AG04450 (cell line): ENCODE measurements around the gene TEX48. TPM values are rescaled to one million over a fixed set of nuclear protein-coding genes. Genes with fewer than 3 reads are reported as not detected.
A peak's percentile ranks its signal among the peaks of the same experiment; 100 is the strongest.

Source experiments
- CTCF ChIA-PET: fragments of 300-600, 350-600 bp; formaldehyde crosslinking; extraction: SDS; loops from one replicate; lab custom pipeline; 2022; ENCODE audit warnings: antibody characterized with exemption, inconsistent platforms; lab: Charles Lee
- POLR2A ChIA-PET: fragments of 350-600 bp; formaldehyde crosslinking; extraction: SDS; loops from one replicate; lab custom pipeline; 2021; ENCODE audit warnings: antibody characterized with exemption, inconsistent platforms; lab: Yijun Ruan, JAX
- DNase-seq: peaks from one replicate; pipeline ENCODE4 v3.0.0-alpha.2; 2011; ENCODE audit warnings: low read depth, low spot score
- H3K27ac ChIP-seq: one replicate; pipeline ENCODE4 v1.5.1; 2012; ENCODE audit warnings: low read depth, low read length, control low read depth
- H3K27me3 ChIP-seq: one replicate; pipeline ENCODE4 v1.6.0; 2012; ENCODE audit warnings: low read length; ENCODE audit not compliant: control insufficient read depth, insufficient read depth
- H3K4me3 ChIP-seq: 2 replicates; pipeline ENCODE4 v1.5.1; 2011; ENCODE audit warnings: mild to moderate bottlenecking, low read depth, low read length, control low read depth
- H3K9me3 ChIP-seq: 2 replicates; pipeline ENCODE4 v1.5.1; 2012; ENCODE audit warnings: low read length; ENCODE audit not compliant: control insufficient read depth, insufficient read depth
- polyA plus RNA-seq: library from polyadenylated mRNA; depleted of rRNA; stranded (reverse); fragments of >200 nt; gene quantifications from 2 replicates; pipeline ENCODE4 v1.2.3, GENCODE V29; 2011
- TF ChIP-seq, protein P1 (sequence below): IDR thresholded peaks from 2 replicates; pipeline ENCODE4 v1.5.1; 2011; ENCODE audit warnings: low read depth, low read length, control low read depth, inconsistent platforms

TEX48 gene
- polyA plus RNA-seq, 1 experiment: not detected

DNA sequence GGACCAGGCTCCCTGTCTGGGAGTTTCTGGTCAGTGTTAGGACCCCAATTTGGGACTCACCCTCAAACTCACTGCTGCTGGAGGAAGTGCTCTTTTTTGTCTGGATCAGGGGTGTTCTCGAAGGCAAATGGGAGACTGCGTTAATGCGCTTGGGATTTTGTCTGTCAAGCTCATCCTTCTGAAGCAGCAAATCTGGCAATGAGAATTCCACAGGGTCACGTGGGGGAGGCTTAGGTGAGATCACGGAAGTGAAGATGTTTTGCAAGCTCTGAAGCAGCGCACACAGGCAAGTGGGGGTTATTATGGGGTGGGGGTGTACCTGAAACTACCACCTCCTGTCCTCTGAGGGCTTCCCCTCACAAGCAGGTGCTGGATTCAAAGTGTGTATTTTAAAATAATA is 13.8 kb downstream of the TEX48 start:
- ChIA-PET CTCF (interaction anchor here (0.6 to 1.4 kb wide), 7 partner anchors 13 to 685 kb away, joined by 3 to 6 read pairs (median 3); no protein-coding TSS in a partner anchor), POLR2A (no interaction called here)
- Histone ChIP-seq H3K4me3 (no peak overlapping the region), H3K9me3 (no peaks in the 10 kb centered on the region), H3K27me3 (no peaks in the 10 kb centered on the region), H3K27ac (no peak overlapping the region)
- TF ChIP-seq, protein P1, sequence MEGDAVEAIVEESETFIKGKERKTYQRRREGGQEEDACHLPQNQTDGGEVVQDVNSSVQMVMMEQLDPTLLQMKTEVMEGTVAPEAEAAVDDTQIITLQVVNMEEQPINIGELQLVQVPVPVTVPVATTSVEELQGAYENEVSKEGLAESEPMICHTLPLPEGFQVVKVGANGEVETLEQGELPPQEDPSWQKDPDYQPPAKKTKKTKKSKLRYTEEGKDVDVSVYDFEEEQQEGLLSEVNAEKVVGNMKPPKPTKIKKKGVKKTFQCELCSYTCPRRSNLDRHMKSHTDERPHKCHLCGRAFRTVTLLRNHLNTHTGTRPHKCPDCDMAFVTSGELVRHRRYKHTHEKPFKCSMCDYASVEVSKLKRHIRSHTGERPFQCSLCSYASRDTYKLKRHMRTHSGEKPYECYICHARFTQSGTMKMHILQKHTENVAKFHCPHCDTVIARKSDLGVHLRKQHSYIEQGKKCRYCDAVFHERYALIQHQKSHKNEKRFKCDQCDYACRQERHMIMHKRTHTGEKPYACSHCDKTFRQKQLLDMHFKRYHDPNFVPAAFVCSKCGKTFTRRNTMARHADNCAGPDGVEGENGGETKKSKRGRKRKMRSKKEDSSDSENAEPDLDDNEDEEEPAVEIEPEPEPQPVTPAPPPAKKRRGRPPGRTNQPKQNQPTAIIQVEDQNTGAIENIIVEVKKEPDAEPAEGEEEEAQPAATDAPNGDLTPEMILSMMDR: no peak
- no peak for DNase-seq

DNA sequence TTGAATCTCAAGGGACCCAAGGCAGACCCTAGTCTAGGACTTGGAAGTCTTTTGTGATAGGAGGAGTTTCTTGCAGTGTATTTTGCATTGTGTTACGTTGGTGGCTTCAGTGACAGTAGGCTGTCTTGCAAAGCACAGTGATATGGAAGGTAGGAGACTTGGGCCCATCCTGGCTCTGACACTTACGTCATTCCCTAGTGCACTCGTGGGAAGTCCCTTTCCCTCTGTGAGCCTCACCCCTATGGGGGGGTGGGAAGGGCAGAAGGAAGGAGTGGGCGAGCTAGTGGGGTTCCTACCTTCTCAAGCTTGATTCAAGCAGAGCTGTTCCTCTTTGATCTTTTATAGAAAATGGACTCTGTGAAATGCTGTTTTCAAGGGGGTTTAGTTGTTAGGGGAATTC is 15.1 kb downstream of the TEX48 start:
- no peak for DNase-seq
- ChIA-PET POLR2A (no interaction called here), CTCF (interaction anchor here (1.0 to 6.4 kb wide), 3 partner anchors 14 to 240 kb away, joined by 3 to 33 read pairs (median 9); no protein-coding TSS in a partner anchor)
- Histone ChIP-seq H3K27me3 (peaks cover 2% of the 10 kb centered on the region), H3K27ac (no peak overlapping the region), H3K4me3 (no peak overlapping the region), H3K9me3 (no peaks in the 10 kb centered on the region)
- TF ChIP-seq, protein P1: no peak

DNA sequence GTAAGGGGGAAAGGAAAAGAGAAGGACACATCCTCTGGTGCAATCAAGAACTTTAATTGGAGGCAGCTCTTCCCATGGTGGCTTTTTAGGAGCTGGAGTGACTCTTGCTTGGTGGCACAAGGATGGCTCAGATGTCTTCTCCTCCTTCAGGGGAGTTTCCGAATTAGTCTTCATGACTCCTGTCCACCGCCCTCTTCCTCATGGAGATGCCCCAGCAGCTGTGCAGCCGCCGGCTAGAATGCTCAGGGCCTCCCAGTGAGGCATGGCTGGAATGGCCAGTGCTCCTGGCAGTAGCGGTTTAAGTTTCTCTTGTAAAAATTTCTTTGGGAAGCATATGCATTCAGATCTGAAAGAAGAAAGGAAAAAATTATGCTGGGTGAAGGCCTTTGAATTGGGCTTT is 15.6 kb downstream of the TEX48 start:
- CTCF ChIA-PET: interaction anchor here (1.7 to 6.4 kb wide), 3 partner anchors 14 to 241 kb away, joined by 9 to 33 read pairs (median 9); no protein-coding TSS in a partner anchor
- POLR2A ChIA-PET: no interaction called here
- TF ChIP-seq, protein P1: no peak

DNA sequence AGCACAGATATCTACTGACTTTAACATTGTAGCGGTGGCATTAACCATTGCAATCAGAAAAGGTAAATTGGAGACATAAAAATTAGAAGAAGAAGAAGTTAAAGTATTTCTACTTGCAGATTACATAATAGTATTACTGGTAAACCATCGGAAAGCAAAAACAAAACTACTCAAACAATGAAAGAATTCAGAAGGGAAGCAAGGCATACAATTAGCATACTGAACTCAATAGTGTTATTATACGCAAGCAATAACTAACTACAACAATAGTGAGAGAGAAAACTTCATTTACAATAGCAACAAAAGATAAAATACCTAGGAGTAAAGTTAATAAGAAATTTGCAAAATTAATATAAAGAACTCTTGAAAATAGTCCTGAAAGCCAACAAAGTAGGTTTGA is 17.8 kb downstream of the TEX48 start:
- no peak overlapping the region for H3K27ac ChIP-seq
- H3K27me3 ChIP-seq: peaks cover 13% of the 10 kb centered on the region
- ChIA-PET CTCF (interaction anchor here (0.5 to 6.4 kb wide), 8 partner anchors 12 to 461 kb away, joined by 3 to 49 read pairs (median 11); no protein-coding TSS in a partner anchor), POLR2A (no interaction called here)
- TF ChIP-seq, protein P1: no peak
- no peak overlapping the region for H3K4me3 ChIP-seq
- no peak for DNase-seq
- H3K9me3 ChIP-seq: no peaks in the 10 kb centered on the region

More for the DNA sequence above, 15.6 kb downstream of the TEX48 start:
- DNase-seq: no peak
- Histone ChIP-seq H3K9me3 (no peaks in the 10 kb centered on the region), H3K27ac (no peak overlapping the region), H3K27me3 (peaks cover 2% of the 10 kb centered on the region), H3K4me3 (no peak overlapping the region)

DNA sequence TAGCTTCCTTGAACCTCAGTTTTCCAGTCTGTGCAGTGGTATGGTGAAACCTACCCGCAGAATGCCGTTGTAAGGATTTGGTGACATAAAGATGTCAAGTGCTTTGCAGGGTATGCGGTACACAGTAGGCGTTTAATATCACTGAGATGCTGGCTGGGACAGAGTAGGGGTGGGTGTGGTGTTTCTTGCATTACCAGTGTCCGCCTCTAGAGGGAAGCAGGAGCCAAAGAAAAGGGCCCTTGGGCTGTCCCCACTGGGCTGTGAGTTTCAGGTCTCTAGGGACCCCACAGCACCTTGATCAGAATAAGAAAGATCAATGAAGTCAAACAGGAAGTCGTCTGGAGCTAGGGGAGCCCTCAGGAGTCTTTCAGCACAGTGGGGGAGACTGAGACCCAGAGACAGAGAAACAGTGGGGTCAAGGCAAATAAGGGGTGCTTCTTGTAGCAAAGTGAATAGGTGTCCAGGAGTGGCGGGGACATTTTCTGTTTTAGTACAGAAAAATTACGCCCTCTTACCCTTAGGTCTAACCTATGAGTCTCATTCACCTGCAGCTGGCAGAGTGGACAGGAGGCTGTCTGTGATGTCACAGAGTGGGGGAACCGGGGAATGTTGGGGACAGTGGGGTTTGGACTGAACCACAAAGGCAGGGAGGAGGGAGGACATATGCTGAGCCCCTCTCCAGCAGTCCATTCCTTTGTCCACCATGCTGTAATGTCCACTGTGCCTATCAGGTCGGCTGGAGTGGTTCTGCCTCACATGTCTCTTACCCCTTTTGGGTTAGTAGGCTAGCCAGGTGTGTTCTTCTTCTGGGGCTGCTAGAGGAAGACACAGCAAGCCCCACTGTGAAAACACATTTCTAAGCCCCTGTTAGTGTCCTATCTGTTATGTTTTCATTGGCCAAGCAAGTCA is 19.7 kb downstream of the TEX48 start:
- CTCF ChIA-PET: interaction anchor here (0.5 to 6.4 kb wide), 32 partner anchors 9 to 370 kb away, joined by 3 to 49 read pairs (median 4); no protein-coding TSS in a partner anchor

More for the DNA sequence above, 19.7 kb downstream of the TEX48 start:
- POLR2A ChIA-PET: no interaction called here
- Histone ChIP-seq H3K9me3 (no peaks in the 10 kb centered on the region), H3K4me3 (no peak overlapping the region), H3K27me3 (peaks cover 17% of the 10 kb centered on the region), H3K27ac (no peak overlapping the region)
- TF ChIP-seq, protein P1: peak; percentile 93
- DNase-seq: no peak
